ENCODE results near the gene CHST11.
A peak's percentile ranks its signal among the peaks of the same experiment; 100 is the strongest.

Gene CHST11

DNA sequence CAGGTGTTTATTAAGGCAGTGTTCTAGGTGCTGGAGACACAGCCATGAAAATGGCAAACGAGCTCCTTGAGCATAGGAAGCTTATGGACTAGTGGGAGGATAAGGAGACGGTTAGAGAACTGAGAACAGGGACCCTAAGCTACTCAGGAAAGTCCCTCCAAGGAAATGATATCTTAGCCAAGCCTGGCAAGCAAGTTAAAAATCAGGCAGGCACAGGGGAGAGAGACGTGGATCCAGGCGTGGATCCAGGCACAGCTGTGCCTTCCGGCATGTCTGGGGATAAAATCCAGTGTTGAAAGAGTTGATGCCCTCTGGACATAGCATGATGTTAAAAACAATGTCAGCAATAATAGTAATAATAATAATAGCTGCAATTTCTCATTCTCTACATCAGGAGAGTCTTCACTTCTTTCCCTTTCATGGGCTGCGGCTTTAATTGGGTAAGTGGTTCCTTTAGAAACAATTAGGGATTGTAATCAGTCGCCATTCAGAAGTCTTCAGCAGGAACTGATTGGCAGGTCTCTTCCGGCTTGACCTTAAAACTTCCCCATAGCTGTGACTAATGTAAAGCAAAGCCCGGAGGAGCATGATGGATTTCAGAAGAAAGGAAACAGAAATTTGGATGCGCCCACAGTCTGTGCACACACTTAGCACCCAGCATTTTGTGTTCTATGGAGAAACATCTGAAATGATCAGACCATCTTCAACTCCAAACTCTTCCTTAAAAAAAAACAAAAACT is 271.1 kb downstream of the CHST11 start:
- H3K4me3 ChIP-seq (ENCODE audit: low read length), result no peak overlapping the region
- TF ChIP-seq, protein P1, sequence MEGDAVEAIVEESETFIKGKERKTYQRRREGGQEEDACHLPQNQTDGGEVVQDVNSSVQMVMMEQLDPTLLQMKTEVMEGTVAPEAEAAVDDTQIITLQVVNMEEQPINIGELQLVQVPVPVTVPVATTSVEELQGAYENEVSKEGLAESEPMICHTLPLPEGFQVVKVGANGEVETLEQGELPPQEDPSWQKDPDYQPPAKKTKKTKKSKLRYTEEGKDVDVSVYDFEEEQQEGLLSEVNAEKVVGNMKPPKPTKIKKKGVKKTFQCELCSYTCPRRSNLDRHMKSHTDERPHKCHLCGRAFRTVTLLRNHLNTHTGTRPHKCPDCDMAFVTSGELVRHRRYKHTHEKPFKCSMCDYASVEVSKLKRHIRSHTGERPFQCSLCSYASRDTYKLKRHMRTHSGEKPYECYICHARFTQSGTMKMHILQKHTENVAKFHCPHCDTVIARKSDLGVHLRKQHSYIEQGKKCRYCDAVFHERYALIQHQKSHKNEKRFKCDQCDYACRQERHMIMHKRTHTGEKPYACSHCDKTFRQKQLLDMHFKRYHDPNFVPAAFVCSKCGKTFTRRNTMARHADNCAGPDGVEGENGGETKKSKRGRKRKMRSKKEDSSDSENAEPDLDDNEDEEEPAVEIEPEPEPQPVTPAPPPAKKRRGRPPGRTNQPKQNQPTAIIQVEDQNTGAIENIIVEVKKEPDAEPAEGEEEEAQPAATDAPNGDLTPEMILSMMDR (conservative IDR thresholded peaks at IDR 0.05; ENCODE audit: low read depth, low read length), result no peak
- no peak for DNase-seq (ENCODE audit: low read depth)

DNA sequence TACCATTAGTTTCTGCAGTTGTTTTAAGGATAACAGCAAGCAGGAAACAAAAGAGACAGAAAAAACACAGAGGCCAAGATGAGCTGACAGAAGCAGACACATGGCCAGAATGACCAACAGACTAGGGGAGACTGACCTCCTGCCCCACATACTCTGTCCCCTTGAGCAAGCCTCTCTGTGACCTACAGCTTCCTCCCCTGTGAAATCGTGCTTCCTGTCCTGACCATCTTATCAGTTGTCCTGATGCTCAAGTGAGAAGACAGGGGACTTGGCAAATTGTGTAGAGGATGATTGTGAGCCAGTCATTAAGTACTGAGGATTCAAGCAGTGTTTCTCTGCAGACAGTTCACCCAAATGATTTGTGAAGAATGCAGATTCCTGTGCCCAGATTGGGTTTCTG is 272.3 kb downstream of the CHST11 start:
- no peak overlapping the region for H3K4me3 ChIP-seq (ENCODE audit: low read length)
- DNase-seq (ENCODE audit: low read depth), result no peak
- TF ChIP-seq, protein P1 (conservative IDR thresholded peaks at IDR 0.05; ENCODE audit: low read depth, low read length), result no peak

DNA sequence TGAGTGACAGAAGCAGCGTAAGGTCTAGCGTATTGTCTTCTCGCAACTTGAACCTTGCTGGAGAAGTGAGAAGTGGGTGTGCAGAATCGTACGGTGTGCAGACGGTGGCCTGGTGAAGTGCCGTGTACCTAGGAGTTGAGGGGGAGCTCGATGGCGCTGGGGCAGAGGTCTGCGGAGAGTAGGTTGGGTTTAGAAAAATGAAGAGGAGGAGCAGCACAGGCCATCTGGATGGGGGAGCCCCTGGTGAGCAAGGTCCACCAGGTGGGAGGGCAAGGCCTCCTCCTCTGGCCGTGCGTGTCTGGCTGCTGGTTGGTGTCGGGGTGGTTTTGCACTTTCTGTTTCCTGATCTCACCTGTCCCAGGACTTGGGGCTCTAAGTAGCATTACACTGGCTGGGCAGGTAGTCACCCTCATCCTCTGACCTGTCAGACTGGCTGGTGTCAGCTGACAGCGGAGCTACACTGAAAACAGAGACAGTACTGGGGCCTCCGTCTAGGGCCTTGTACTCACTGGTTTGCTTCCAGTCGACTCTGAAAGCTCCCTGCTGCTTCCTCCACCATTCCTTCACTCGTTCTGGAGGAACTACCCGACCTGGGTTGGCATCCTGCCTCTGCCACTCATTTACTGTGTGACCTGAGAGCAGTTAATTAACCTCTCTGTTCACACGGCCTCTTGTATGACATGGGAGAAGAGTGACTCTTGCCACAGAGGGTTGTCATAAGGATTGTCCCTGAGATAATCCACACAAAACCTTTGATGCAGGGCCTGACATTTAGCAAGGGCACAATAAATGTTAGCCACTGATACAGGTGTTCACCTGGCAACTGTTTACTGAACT is 273.1 kb downstream of the CHST11 start:
- TF ChIP-seq, protein P1 (conservative IDR thresholded peaks at IDR 0.05; ENCODE audit: low read depth, low read length), result no peak
- no peak for DNase-seq (ENCODE audit: low read depth)

GRCh38 chr12:104730763-104731162 is 274.0 kb downstream of the CHST11 start:
- no peak overlapping the region for H3K4me3 ChIP-seq (ENCODE audit: low read length)
- TF ChIP-seq, protein P1 (conservative IDR thresholded peaks at IDR 0.05; ENCODE audit: low read depth, low read length), result no peak
- DNase-seq (ENCODE audit: low read depth), result no peak

More for the DNA sequence above, 273.1 kb downstream of the CHST11 start:
- H3K4me3 ChIP-seq (ENCODE audit: low read length), result no peak overlapping the region

DNA sequence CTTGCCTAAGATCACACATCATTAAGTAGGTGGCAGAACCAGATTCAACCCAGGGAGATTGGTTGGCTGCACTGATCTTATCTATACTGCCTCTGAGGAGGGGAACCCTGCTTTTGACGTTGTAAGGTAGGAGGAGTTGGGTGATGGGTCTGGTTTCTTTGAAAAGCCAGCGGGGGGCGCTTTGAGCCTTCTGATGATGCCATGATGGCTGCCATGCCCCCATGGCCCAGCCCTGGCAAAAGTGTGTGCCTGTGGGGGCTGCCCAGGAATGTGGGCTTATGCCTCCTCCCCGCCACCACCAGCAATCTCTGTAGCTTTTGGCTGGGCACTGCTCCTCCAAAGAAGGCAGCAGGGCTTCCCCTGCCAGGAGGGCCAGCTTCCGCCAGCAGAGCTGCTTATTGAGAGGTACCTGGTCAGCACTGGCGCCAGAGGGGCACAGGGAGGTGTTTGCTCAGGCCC is 277.0 kb downstream of the CHST11 start:
- H3K4me3 ChIP-seq (ENCODE audit: low read length), result no peak overlapping the region
- DNase-seq (ENCODE audit: low read depth), result no peak
- TF ChIP-seq, protein P1 (conservative IDR thresholded peaks at IDR 0.05; ENCODE audit: low read depth, low read length), result peak; percentile 30

DNA sequence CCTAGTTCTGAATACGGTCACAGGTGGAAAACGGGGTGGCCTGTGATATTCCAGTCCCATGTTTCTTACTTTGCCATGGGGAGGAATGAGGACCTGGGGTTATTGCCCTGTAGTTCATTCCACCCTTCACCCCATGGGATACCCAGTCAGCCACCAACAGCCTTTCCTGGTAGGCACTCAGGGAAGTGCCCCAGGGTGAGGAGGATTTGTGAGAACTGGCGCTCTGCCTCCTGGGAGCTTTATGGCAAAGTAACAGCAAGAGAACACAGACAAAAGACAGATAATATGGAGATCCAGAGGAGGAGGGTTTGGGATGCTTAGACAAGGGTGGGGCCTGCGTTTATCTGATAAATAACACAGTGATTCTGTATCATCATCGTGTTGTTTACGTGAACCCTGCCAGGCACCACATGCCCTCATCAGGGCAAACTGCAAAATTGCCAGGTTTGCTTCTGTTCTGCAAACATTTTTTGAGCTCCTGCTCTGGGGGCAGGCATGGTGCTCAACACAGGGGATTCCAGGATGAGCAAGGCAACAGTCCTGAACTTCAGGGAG is 277.9 kb downstream of the CHST11 start:
- DNase-seq (ENCODE audit: low read depth), result no peak
- no peak overlapping the region for H3K4me3 ChIP-seq (ENCODE audit: low read length)
- TF ChIP-seq, protein P1 (conservative IDR thresholded peaks at IDR 0.05; ENCODE audit: low read depth, low read length), result no peak

All from retinal pigment epithelial cell (primary cell).